DND-41 (cell line): ENCODE results near the gene LGALS3BP.

Experiments
- ATAC-seq: fragments of 200-7000 bp; cut with Tn5 transposase; 3 replicates; pipeline ENCODE4 v1.9.1; 2021; ENCODE audit warnings: low read depth; ENCODE audit not compliant: insufficient read depth
- DNase-seq: peaks from one replicate; pipeline ENCODE4 v3.0.0-alpha.2; 2020
- H2AFZ ChIP-seq: 2 replicates; pipeline ENCODE4 v1.6.0; 2012; ENCODE audit warnings: low read depth, low read length
- H3K27ac ChIP-seq: 2 replicates; pipeline ENCODE4 v1.5.1; 2012; ENCODE audit warnings: low read length, inconsistent platforms
- H3K27me3 ChIP-seq: fragments of 200-600 bp; sonication (generic); 2 replicates; pipeline ENCODE4 v1.6.0; 2012; ENCODE audit warnings: low read length, mild to moderate bottlenecking, inconsistent platforms; ENCODE audit not compliant: insufficient read depth, poor library complexity
- H3K36me3 ChIP-seq: 2 replicates; pipeline ENCODE4 v1.5.1; 2012; ENCODE audit warnings: low read length, inconsistent platforms; ENCODE audit not compliant: insufficient read depth
- H3K4me1 ChIP-seq: 2 replicates; pipeline ENCODE4 v1.5.1; 2012; ENCODE audit warnings: mild to moderate bottlenecking, low read length; ENCODE audit not compliant: insufficient read depth
- H3K4me2 ChIP-seq: 2 replicates; pipeline ENCODE4 v1.6.0; 2012; ENCODE audit warnings: mild to moderate bottlenecking, moderate library complexity, low read length, inconsistent platforms; ENCODE audit not compliant: insufficient read depth
- H3K4me3 ChIP-seq, 2 experiments: fragments of 200-600 bp in 1 of 2; shearing (Covaris generic) in 1 of 2; 2 replicates each; pipeline ENCODE4 v1.5.1; 2012 to 2016; ENCODE audit warnings: inconsistent platforms in 2 of 2, low read length in 2 of 2, mild to moderate bottlenecking in 2 of 2, low read depth in 1 of 2, moderate library complexity in 1 of 2
- H3K79me2 ChIP-seq: 2 replicates; pipeline ENCODE4 v1.6.0; 2012; ENCODE audit warnings: low read length, inconsistent platforms; ENCODE audit not compliant: insufficient read depth
- H3K9ac ChIP-seq: 2 replicates; pipeline ENCODE4 v1.6.0; 2012; ENCODE audit warnings: low read depth, mild to moderate bottlenecking, inconsistent platforms, low read length, moderate library complexity
- H3K9me3 ChIP-seq: 2 replicates; pipeline ENCODE4 v1.5.1; 2012; ENCODE audit warnings: low read length, moderate library complexity, mild to moderate bottlenecking, inconsistent platforms; ENCODE audit not compliant: insufficient read depth, severe bottlenecking
- H4K20me1 ChIP-seq: 2 replicates; pipeline ENCODE4 v1.6.0; 2012; ENCODE audit warnings: low read length; ENCODE audit not compliant: insufficient read depth
- EZH2 ChIP-seq: IDR thresholded peaks from 3 replicates; pipeline ENCODE4 v1.6.1; 2012; ENCODE audit warnings: borderline replicate concordance, low read depth, mild to moderate bottlenecking, moderate library complexity, low read length, inconsistent platforms; ENCODE audit not compliant: severe bottlenecking
- TF ChIP-seq, protein P1 (sequence below): IDR thresholded peaks from 2 replicates; pipeline ENCODE4 v1.5.1; 2012; ENCODE audit warnings: borderline replicate concordance, low read length, moderate library complexity, mild to moderate bottlenecking; ENCODE audit not compliant: poor library complexity, severe bottlenecking; ENCODE audit errors: extremely low read depth

The LGALS3BP gene

DNA sequence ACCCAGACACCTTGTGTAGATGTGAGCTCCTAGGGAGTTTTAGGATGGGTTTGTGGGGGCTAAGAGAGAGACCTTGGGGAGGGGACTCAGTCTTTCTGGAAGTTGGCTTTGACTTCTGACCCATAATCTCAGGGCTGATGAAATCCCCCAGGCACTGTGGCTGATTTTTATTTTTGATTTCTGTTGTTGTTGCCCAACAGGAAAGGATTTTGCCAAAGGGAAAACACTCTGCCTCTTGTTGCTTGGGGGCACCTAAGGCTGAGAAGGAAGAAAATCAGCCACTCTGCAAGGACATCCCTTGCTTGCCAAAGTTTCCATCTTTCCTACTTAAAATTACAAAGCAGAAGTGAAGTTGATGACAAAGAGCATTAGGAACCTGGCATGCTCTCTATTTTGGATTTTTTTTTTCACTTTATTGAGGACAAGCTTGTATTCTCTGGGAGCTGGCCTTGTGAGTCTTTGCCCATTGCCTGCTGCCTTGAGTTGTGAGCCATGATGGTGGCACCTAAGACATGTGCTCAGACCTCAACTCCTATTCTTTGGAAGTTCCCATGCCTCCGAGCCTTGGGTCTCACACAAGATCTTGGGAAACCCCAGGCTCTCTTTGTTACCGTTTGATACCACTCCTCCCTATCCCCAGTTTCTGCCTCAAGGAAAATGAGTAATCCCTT is 41.0 kb upstream of the LGALS3BP start:
- no peaks in the 10 kb centered on the region for H3K79me2 ChIP-seq
- H3K4me1 ChIP-seq: peaks cover 22% of the 10 kb centered on the region
- H3K27me3 ChIP-seq: peaks cover 9% of the 10 kb centered on the region
- ATAC-seq (no peak), DNase-seq (no peak)
- H3K4me2 ChIP-seq: no peak overlapping the region
- H3K27ac ChIP-seq: no peak overlapping the region
- H3K36me3 ChIP-seq: no peaks in the 10 kb centered on the region
- no peak overlapping the region for H3K4me3 ChIP-seq
- no peak overlapping the region for H3K9ac ChIP-seq
- TF ChIP-seq, protein P1, sequence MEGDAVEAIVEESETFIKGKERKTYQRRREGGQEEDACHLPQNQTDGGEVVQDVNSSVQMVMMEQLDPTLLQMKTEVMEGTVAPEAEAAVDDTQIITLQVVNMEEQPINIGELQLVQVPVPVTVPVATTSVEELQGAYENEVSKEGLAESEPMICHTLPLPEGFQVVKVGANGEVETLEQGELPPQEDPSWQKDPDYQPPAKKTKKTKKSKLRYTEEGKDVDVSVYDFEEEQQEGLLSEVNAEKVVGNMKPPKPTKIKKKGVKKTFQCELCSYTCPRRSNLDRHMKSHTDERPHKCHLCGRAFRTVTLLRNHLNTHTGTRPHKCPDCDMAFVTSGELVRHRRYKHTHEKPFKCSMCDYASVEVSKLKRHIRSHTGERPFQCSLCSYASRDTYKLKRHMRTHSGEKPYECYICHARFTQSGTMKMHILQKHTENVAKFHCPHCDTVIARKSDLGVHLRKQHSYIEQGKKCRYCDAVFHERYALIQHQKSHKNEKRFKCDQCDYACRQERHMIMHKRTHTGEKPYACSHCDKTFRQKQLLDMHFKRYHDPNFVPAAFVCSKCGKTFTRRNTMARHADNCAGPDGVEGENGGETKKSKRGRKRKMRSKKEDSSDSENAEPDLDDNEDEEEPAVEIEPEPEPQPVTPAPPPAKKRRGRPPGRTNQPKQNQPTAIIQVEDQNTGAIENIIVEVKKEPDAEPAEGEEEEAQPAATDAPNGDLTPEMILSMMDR: no peak
- TF ChIP-seq EZH2: no peak
- H3K9me3 ChIP-seq: peaks cover 2% of the 10 kb centered on the region
- no peak overlapping the region for H2AFZ ChIP-seq
- H4K20me1 ChIP-seq: peaks cover 8% of the 10 kb centered on the region; the same call in 1 of the 2 replicates

DNA sequence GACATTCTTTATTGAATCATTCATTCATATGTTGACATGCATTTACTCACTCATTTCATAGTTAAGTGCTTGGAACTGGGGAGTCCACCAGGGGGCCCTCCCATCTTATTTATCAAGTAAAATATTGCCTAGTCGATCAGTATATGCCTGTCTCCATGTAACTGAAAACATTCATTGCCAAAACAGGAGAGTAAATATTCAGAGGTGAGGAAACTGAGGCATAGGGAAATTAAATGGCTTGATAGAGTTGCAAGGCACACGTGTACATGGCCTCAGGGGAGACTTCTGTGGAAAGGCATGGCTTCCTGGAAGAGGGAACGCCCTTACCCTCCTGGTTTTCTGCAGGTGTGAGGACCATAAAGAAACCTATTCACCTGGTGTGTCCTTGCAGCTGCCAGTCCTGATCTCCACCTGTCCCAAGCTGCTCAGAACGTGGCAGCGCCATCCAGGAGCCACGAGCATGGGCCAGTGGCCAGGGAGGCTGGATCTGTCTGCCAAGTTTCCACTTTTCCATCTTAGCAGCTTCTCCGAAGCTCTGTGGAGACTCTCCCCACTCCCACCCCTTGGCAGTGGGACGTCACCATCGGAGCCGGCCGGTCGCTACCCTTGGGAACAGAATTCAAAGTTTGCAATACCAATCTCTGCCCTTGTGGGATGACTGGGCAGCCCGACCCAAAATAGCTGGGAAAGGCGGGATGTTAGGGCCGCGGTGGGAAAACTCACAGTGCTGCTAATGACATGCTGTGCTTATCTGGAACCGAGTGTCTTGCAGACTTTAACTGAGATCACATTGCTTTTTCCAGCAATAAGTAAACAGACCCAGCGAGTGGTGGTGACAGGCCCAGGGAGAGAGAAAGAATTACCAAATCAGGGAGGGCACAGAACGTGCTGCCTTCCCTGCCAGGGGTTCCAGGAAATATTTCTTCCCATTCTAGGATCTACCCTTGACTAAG is 40.2 kb upstream of the LGALS3BP start:
- TF ChIP-seq EZH2: no peak
- TF ChIP-seq, protein P1: peak; percentile 57
- no peak overlapping the region for H3K9ac ChIP-seq
- H4K20me1 ChIP-seq: 0 out of 2 replicates have a peak, but pooled peaks cover 4% of the 10 kb centered on the region
- H3K79me2 ChIP-seq: no peaks in the 10 kb centered on the region
- H3K4me3 ChIP-seq: no peak overlapping the region
- no peak overlapping the region for H3K4me2 ChIP-seq
- H3K4me1 ChIP-seq: peaks cover 19% of the 10 kb centered on the region
- no peak overlapping the region for H3K27ac ChIP-seq
- H2AFZ ChIP-seq: no peak overlapping the region
- peaks cover 5% of the 10 kb centered on the region for H3K9me3 ChIP-seq
- peak; percentile 35 for DNase-seq
- peaks cover 9% of the 10 kb centered on the region for H3K27me3 ChIP-seq
- no peaks in the 10 kb centered on the region for H3K36me3 ChIP-seq
- ATAC-seq: no peak

DNA sequence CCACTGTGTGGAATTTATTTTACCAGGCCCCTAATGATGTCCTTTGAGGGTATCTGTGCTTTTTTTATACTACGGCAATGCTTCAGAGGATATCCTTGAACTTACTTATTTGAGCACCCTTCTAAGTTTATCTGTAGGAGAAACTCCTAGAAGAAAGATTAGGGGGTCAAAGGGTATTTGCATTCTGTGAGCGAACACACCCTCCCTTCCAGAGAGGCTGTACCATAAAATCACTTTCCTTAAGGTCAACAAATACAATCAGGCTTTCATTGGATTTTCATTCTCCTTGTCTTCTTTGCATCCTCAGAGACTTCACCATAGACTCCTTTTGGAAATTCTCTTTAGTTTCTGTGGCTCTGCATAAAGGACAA is 39.5 kb upstream of the LGALS3BP start:
- Histone ChIP-seq H3K27me3 (peaks cover 9% of the 10 kb centered on the region), H3K4me1 (peaks cover 12% of the 10 kb centered on the region), H4K20me1 (0 out of 2 replicates have a peak, but pooled peaks cover 4% of the 10 kb centered on the region), H3K9ac (no peak overlapping the region), H3K4me2 (no peak overlapping the region), H2AFZ (no peak overlapping the region), H3K79me2 (no peaks in the 10 kb centered on the region), H3K27ac (no peak overlapping the region), H3K36me3 (no peaks in the 10 kb centered on the region), H3K4me3 (no peak overlapping the region), H3K9me3 (peaks cover 12% of the 10 kb centered on the region)
- DNase-seq (no peak), ATAC-seq (no peak)
- no peak for TF ChIP-seq EZH2
- TF ChIP-seq, protein P1: no peak
